KOPT-K1 (cell line): ENCODE measurements around the gene CXCL10.
"Not testable (repeated sequence)": the region's sequence is repeated elsewhere in the genome, so short reads cannot be mapped to it uniquely, and the experiment has no call there.

ENCODE experiments used
- H3K27ac ChIP-seq: fragments of 200-600 bp; sonication (generic); 2 replicates; pipeline ENCODE4 v1.5.1; 2016; ENCODE audit warnings: antibody characterized with exemption, mild to moderate bottlenecking, low read depth, low read length; ENCODE audit not compliant: poor library complexity, severe bottlenecking
- H3K36me3 ChIP-seq: fragments of 200-600 bp; sonication (generic); 2 replicates; pipeline ENCODE4 v1.5.1; 2017; ENCODE audit warnings: antibody characterized with exemption, mild to moderate bottlenecking, low read length, moderate library complexity; ENCODE audit not compliant: insufficient read depth
- H3K9me3 ChIP-seq: fragments of 200-600 bp; sonication (generic); 2 replicates; pipeline ENCODE4 v1.5.1; 2017; ENCODE audit warnings: antibody characterized with exemption, low read length, mild to moderate bottlenecking; ENCODE audit not compliant: insufficient read depth, poor library complexity, severe bottlenecking

CXCL10 gene

DNA sequence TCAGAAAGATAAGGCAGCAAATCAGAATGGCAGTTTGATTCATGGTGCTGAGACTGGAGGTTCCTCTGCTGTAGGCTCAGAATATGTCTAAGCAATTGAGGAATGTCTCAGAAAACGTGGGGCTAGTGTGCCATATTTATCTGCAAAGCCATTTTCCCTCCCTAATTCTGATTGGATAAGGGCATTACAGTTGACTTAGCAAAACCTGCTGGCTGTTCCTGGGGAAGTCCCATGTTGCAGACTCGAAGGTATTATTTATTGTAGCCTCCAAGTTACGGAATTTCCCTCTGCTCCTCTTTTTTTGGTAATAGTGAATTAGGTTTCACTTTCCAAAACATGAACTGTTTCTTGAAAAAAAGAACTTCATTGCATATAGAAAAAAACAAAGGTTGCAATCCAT is at the start of gene CXCL10:
TSS of gene CXCL10 (minus strand) at position 109 of the 400 bp plus-strand sequence. CDS start at position 43, 66 bp downstream.
- Histone ChIP-seq H3K9me3 (no peaks in the 10 kb centered on the region), H3K36me3 (no peaks in the 10 kb centered on the region), H3K27ac (no peak within 1 kb of the TSS)

DNA sequence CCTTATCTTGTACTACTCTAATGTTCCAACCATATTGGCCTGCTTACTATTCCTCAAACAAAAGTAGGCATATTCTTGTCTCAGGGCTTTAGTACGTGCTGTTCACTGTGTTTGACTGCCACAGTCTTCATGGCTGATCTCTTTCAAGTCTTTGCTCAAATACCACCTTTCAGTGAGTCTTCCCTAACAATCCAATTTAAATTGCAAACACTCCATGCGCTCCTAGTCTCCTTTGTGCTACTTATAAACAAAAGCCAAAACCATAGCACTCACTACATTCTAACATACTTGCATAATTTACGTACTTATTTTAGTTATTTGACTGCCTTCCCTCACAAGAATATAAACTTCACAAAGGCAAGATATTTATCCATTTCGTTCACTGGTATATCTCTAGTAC is 49.5 kb upstream of the CXCL10 start:
- H3K27ac ChIP-seq, result no peak overlapping the region
- H3K36me3 ChIP-seq, result no peaks in the 10 kb centered on the region
- no peaks in the 10 kb centered on the region for H3K9me3 ChIP-seq

DNA sequence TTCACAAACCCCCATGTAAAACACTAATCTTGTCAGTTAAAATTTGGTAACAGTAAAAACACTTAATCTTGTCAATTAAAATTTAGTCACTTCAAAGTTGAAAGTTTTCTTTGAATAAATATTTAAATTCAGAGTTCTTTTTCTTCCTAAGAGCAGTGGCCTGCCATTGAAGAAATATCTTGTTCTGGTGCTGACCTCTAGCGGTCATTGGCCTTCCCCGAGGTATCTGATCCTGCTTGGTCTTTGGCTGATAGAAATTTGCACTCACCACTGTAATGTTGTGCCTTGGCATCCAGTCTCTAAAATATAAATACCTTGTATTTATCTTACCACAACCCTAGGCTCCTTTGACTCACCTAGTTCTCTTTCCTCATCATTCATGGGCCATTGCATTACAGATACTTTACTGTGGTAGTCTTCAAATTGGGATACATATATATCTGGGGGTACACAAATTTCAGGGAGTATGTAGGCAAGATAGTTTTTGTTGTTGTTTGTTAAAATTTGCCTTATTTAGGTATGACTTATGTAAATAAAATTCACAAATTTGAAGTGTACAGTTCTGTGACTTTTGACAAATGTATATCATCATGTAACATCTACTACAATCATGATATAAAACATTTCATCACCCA is 44.5 kb upstream of the CXCL10 start:
- Histone ChIP-seq H3K27ac (no peak overlapping the region), H3K9me3 (no peaks in the 10 kb centered on the region), H3K36me3 (no peaks in the 10 kb centered on the region)

DNA sequence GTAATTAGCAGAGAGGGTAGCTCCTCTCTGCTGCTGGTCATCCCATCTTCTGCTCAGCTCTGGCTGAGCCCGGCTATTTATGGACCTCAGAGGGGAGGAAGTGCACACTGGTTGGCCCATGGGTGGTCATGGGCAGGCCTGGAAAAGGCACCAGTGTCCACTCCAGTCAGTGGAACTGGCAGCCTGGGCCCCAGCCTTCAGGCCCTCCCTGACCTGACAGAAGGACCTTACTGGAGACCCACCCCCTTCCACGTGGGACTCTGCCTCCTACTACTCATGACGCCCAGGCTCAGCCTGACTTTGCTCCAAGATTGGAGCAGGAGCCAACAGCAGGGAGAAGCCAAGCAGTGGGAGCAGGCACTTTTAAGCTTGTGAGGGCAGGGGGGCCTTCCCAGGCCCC is 43.2 kb upstream of the CXCL10 start:
- Histone ChIP-seq H3K36me3 (no peaks in the 10 kb centered on the region), H3K9me3 (no peaks in the 10 kb centered on the region), H3K27ac (no peak overlapping the region)

DNA sequence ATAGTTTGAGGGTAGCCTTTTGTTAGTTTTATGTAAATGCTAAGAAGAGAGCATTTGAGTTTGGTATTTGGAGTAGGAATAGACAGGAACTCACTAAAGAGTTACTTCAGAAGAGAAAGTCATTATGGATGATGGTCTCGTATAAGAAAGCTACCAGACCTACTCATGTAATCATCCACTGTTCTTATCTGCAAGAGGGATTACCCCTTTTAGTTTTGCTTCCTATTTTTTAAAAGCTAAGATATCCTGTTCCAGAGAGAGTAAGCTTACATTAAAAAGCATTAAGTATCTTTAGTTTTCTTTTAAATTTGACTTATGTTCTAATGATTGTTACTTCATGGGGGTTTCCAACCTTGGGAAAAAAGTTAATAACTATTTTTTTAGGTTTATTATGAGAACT is 38.7 kb upstream of the CXCL10 start:
- Histone ChIP-seq H3K36me3 (no peaks in the 10 kb centered on the region), H3K27ac (no peak overlapping the region), H3K9me3 (no peaks in the 10 kb centered on the region)

DNA sequence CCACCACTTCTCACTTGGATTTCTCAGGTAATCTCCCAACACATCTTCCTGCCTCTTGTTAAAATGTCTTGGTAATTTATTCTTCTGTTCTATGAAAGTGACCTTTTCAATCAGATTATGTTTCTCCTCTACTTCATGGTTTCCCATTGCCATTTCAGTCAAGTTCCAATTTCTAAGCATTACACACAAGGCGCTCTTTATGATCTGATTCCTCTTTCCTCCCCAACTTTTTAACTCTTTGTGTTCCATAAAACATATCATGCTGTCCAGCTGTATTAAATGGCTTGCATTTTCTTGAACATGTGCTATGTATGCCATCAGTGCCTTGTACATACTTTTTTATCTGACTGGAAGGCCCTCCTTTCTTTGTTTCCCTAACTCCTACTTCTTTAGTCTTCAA is 38.1 kb upstream of the CXCL10 start:
- no peaks in the 10 kb centered on the region for H3K36me3 ChIP-seq
- no peaks in the 10 kb centered on the region for H3K9me3 ChIP-seq
- no peak overlapping the region for H3K27ac ChIP-seq

DNA sequence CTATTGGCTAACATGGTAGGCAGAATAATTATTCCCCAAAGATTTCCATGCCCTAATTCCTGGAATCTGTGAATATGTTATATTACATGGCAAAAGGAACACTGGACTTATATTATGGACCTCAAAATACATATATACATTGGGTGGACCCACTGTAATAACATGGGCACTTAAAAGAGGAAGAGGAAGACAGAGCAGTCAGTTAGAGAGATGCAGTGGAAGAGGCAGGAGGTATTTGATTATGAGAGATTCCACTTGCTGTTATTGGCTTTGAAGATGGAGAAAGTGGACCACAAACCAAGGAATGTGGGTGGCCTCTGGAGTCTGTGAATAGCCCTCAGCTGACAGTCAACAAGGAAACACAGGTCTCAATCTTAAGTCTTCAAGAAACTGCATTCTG is 37.2 kb upstream of the CXCL10 start:
- Histone ChIP-seq H3K27ac (no peak overlapping the region), H3K36me3 (no peaks in the 10 kb centered on the region), H3K9me3 (no peaks in the 10 kb centered on the region)

DNA sequence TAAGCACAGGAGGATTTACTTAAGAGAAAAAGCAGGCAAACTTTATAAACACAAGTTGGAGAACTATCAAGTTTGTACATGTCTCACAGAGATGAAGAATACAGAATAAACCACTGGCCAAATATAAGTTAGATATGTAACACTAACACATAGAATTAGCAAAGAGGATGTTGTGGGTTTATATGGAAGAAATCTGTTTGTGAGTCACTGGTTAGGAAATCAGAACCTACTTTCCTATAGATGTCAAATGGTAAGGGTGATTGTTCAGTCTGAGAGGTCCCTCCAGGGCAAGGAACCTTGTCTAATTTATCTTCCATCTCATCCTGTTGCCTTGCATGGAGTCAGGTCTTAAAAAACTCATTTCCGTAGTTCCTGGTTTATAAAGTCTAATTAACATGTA is 36.5 kb upstream of the CXCL10 start:
- H3K36me3 ChIP-seq, result no peaks in the 10 kb centered on the region
- no peak overlapping the region for H3K27ac ChIP-seq

DNA sequence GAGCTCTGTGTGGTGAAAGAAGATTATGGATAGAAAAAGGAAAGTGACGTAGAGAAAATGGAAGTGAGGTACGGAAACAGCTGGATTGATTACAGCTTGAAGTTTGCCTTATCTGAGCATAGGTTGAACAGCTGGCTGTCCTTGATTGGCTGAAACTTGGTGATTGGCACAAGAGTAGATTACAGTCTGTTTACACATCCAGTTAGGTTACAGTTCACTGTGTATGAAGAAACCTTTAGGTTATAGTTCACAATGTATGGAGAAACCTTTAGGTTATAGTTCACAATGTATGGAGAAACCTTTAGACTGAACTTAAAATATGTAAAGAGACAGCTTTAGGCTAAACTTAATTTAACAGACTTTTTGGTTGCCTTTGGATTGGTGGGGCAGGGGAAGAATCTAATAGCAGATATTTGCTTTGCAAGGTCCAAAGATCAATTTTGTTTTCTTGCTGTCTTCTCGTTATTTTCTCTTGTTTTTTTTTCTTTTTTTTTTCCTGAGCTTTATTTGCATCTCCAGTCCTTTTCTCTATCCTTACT is 35.7 kb upstream of the CXCL10 start:
- H3K9me3 ChIP-seq, result no peaks in the 10 kb centered on the region
- no peak overlapping the region for H3K27ac ChIP-seq
- no peaks in the 10 kb centered on the region for H3K36me3 ChIP-seq

More for the DNA sequence above, 36.5 kb upstream of the CXCL10 start:
- no peaks in the 10 kb centered on the region for H3K9me3 ChIP-seq

DNA sequence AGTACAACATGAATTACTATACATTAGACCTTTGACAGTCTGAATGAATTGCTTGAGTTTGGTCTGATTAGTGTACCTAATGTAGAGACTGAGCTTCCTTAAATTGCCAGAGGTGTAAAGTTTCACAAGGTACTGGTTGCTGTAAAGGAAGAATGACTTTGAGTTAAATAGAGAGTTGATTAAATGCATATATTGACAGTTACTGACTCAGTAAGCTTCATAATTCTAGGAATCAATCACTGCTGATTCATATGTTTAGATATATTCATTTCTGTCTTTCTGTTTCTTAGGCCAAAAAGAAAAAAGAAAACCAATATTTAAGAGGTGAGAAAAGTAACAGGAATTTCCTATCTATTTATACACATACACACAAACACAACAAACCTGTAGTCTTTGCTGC is 35.0 kb upstream of the CXCL10 start:
- H3K27ac ChIP-seq, result no peak overlapping the region
- H3K9me3 ChIP-seq, result no peaks in the 10 kb centered on the region
- no peaks in the 10 kb centered on the region for H3K36me3 ChIP-seq

DNA sequence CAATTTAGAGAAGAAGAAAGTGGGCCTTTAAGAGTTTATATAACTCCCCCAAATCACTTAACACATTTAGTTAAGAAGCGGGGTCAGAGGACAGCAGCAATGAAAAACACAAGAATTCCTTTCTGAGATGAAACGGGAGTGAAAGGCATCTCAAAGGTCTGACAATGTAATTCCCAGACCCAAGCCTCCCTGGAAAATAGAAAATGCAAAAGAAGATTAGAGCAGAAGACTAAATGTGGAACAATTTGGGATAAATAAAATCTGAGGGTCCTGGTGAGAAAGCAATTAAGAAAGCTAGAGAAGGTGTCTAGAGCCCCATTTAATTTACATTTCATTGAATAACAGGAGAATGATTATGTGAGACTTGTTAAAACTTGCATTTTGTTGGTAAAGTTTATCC is 32.1 kb upstream of the CXCL10 start:
- Histone ChIP-seq H3K36me3 (no peaks in the 10 kb centered on the region), H3K27ac (no peak overlapping the region), H3K9me3 (no peaks in the 10 kb centered on the region)

DNA sequence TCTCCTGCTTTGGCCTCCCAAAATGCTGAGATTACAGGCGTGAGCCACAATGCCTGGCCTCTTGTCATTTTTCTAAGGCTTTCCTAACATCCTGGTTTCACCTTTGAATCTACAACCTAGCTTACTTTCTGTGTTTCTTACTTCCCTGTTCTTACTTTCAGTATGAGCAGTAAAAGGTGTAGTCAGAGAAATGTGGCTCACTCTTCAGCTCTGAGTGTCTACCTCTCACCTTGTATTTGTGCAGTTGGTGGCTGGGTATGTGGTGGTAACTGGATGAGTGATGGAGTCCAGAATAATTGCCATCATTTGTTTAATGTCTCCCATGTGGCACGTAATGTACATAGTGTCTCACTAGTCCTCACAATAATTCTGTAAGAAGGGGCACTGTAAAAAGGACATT is 31.7 kb upstream of the CXCL10 start:
- no peaks in the 10 kb centered on the region for H3K36me3 ChIP-seq
- H3K27ac ChIP-seq, result no peak overlapping the region
- no peaks in the 10 kb centered on the region for H3K9me3 ChIP-seq

DNA sequence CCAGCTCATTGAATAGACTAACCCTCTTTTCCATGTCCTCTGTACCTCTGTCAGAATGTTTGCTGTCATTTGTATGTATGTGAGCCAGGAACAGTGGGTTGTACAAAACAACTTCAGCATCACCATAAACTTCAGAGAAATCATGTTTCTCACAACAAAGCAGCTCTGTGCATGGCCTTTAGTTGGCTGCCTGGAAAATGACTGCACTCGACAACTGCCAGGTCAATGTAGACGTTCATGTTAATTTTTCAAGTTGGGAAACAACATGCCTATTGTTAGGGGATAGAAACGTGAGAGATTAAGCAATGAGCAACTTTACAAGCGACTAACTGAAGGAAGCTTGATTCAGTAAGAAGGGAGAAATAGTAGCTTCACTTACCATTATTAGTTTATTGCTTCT is 30.4 kb upstream of the CXCL10 start:
- Histone ChIP-seq H3K36me3 (no peaks in the 10 kb centered on the region), H3K9me3 (no peaks in the 10 kb centered on the region), H3K27ac (no peak overlapping the region)

DNA sequence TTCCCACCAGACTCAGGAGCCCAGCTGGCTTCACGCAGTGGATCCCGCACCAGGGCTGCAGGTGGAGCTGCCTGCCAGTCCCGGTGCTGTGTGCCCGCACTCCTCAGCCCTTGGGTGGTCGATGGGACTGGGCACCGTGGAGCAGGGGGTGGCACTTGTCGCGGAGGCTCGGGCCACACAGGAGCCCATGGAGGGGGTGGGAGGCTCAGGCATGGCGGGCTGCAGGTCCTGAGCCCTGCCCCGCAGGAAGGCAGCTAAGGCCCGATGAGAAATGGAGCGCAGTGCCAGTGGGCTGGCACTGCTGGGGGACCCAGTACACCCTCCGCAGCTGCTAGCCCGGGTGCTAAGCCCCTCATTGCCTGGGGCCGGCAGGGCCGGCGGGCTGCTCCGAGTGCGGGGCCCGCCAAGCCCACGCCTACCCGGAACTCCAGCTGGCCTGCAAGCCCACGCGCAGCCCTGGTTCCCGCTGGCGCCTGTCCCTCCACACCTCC is 27.3 kb upstream of the CXCL10 start:
- H3K27ac ChIP-seq, H3K9me3 ChIP-seq, H3K36me3 ChIP-seq: not testable (repeated sequence)

DNA sequence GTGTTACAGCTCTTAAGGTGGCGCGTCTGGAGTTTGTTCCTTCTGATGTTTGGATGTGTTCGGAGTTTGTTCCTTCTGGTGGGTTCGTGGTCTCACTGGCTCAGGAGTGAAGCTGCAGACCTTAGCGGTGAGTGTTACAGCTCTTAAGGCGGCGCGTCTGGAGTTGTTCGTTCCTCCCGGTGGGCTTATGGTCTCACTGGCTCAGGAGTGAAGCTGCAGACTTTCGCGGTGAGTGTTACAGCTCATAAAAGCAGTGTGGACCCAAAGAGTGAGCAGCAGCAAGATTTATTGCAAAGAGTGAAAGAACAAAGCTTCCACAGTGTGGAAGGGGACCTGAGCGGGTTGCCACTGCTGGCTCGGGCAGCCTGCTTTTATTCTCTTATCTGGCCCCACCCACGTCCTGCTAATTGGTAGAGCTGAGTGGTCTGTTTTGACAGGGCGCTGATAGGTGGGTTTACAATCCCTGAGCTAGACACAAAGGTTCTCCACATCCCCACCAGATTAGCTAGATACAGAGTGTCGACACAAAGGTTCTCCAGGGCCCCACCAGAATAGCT is 26.6 kb upstream of the CXCL10 start:
- H3K36me3 ChIP-seq, H3K27ac ChIP-seq, H3K9me3 ChIP-seq: not testable (repeated sequence)

DNA sequence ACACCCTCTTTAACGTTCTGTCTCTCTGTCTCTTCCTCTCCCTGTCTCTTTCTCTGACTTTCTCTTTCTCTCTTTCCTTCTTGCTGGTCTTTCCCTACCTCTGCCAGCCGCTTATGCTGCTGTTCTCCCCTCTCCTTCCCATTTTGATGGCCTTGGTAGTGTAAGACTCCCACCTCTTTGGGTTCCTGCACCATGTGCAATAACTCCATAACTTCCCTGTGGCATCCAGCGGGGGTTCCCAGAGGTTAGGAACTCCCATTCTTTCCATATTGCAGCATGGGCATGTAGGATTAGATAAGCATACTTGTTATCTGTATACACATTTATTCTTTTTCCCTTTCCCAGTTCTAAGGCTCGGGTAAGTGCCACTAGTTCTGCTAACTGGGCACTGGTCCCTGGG is 21.4 kb upstream of the CXCL10 start:
- H3K27ac ChIP-seq, H3K9me3 ChIP-seq, H3K36me3 ChIP-seq: not testable (repeated sequence)
